ENCODE results near the gene SIVA1.

Gene SIVA1

DNA sequence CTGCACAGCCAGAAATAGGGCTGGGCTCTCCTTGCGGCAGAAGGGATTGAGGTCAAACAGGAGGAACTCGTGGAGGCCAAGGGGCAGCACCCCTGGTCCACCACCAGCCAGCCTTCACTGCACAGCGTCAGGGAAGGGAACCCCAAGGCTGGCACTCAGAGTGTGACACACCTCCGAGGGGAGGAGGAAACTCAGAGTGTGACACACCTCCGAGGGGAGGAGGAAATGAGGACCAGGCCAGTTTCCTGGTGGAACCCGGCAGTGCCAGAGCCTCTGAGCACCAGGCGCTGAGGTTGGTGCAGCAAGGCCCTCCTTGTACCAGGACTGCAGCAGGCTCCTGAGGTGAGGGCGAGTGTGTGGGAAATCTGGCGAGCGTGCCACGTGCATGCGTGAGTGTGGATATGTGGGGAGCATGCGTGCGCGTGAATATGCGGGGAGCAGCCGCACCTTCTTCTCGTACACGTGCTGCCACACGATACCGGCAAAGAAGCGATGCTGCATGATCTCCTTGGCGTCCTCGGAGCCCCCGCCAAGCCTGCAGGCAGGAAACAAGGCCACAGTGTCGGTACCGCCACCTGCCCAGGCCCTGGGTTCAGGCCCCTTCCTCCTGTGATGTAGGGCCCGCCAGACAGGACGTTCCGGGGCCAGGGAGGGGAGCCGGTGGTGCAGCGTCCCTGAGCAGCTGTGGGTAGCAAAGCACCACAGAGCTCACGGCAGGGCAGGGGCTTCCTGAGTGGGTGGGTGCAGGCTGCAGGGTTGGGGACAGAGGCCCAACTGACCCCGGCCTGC lies 19.2 kb downstream of the SIVA1 start:
- no peak for DNase-seq (ENCODE audit: low read depth)

DNA sequence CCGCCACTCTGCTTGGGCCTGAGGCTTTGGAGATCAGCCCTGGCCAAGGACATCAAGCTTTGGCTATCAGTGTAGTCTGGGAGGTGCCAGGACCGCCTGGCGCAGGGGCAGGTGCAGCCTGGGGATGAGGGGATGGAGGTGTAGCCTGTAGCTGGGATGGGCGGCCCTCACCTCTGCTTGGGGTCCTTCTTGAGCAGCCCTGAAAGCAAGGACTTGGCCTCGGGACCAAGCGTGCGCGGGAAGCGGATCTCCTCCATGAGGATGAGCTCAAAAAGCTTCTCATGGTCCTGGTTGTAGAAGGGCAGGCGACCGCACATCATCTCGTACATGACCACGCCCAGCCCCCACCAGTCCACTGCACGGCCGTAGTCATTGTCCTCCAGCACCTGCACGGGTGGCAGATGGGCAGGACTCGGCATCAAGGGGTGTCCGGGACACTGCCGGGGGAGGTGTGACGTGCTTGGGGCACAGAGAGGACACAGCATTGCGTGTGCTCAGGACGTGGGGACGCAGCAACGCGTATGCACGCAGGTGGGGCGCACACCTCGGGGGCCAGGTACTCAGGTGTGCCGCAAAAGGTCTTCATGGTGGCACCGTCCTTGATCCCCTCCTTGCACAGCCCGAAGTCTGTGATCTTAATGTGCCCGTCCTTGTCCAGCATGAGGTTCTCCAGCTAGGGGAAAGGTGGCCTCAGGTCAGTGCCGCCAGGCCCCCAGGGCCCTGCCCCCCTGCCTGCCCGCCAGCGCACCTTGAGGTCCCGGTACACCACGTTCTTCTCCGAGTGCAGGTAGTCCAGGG lies 20.0 kb downstream of the SIVA1 start:
- DNase-seq (ENCODE audit: low read depth), result no peak

- DNase-seq (ENCODE audit: low read depth), result no peak
Measured at GRCh38 chr14:104773505-104774452, 20.8 kb downstream of the SIVA1 start.

- DNase-seq (ENCODE audit: low read depth), result no peak
Measured at GRCh38 chr14:104774453-104775072, 21.6 kb downstream of the SIVA1 start.

DNA sequence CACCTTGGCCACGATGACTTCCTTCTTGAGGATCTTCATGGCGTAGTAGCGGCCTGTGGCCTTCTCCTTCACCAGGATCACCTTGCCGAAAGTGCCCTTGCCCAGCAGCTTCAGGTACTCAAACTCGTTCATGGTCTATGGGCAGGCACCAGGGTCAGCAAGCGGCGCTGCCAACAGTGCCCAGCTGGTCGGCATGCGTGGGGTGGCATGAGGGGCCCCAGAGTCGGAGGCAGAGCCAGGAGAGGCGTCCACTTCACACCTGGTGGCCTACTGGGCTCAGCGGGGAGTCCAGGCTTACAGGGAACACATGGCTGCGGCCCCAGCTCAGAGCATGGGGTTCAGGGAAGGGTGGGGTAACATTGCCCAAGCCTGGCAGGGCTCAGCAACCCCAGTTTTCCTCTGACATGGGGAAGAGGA lies 22.1 kb downstream of the SIVA1 start:
- DNase-seq (ENCODE audit: low read depth), result no peak

DNA sequence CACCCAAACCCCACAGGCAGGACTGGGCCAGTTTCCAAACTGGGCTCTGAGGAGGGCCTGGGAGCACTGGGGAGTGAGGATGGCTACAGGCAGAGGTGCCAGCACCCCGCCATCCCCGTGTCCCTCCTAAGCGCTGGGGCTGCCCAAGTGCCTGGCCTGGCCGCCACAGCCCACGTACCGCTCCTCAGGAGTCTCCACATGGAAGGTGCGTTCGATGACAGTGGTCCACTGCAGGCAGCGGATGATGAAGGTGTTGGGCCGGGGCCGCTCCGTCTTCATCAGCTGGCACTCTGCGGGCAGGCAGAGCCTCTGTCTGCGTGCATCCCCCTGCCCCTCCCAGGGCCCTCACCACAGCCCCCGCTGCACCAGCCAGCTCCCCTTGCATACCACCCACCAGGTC lies 23.5 kb downstream of the SIVA1 start:
- DNase-seq (ENCODE audit: low read depth), result no peak

DNA sequence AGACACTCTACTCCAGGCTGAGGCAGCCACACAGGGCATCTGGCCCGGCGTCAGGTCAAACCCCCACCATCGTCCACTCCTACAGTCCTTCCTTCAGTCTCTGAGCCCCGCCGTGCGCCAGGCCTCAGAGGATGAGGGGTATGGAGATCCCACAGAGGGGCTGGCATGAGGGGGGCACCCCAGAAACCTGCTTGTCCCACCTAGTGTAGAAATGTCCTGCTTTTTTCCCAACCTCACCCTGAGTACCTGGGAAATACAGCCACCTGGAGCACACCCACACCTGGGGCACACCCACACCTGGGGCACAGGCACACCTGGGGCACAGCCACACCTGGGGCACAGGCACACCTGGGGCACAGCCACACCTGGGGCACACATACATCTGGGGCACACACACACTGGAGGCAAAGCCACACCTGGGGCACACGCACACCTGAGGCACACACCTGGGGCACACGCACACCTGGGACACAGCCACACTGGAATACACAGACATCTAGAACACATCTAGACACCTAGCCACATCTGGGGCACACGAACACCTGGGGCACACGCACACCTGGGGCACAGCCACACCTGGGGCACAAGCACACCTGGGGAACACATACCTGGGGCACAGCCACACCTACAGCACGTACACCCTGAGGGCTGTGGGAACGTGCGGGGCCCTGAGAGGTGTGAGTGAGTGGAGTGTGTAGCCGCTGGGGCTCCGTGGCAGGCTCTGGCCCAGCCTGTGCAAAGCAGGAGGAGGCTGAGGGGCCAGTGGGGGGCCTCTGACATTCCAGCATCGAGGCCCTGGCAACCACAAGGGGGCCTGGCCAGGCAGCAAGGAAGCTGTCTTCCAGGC lies 24.2 kb downstream of the SIVA1 start:
- no peak for DNase-seq (ENCODE audit: low read depth)

GRCh38 chr14:104777808-104778249 lies 24.9 kb downstream of the SIVA1 start:
- DNase-seq (ENCODE audit: low read depth), result no peak

DNA sequence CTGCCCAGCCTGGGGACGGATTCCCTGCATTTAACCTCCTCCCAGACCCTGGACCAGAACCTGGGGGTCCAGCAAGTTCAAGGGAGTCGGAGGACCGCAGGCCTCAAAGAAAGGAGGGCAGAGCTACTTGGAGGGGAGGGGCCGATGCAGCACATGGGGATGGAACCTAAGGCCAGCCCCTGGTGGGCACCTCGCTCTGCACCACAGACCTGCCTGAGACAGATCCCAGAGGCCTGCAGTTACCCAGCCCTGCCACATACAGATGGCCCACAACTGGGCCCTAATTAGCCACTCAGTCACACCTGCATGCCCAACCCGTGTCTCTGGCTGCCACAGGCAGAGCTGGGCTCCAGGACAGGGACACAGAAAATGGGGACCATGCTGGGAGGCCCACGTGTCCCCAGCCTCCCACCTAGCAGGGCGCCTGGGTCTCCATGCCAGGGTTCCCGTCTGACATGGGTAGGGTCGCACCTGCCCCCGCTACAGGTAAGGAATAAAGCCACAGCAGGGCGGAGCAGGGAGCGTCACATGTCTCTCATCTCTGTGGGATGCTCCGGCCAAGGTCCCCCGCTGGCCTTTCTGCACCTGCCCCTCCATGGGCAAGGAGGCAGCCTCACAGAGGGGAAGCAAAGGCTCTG lies 25.9 kb downstream of the SIVA1 start:
- no peak for DNase-seq (ENCODE audit: low read depth)

DNA sequence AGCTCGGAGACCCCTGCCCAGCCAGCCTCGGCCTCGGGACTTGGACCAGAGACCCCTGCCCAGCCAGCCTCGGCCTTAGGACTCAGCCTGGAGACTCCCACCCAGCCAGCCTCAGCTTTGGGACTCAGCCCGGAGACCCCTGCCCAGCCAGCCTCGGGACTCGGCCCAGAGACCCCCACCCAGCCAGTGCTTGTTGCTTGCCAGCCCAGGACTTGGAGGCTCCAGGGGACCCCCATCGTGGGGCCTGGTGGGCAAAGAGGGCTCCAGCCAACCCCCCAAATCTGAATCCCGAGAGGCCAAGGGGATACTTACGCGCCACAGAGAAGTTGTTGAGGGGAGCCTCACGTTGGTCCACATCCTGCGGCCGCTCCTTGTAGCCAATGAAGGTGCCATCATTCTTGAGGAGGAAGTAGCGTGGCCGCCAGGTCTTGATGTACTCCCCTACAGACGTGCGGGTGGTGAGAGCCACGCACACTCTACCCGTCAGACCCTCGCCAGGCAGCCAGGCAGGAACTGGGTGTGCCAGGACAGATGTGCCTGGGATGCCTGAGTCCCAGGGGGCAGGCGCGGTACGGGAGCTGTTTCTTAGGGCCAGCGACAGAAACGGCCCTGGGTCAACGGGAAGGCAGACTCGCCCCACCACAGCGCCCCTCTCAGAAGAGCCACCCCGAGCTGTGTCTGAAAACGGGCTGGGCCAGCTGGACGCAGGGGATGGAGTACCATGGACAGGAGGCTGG lies 27.0 kb downstream of the SIVA1 start:
- DNase-seq (ENCODE audit: low read depth), result no peak

DNA sequence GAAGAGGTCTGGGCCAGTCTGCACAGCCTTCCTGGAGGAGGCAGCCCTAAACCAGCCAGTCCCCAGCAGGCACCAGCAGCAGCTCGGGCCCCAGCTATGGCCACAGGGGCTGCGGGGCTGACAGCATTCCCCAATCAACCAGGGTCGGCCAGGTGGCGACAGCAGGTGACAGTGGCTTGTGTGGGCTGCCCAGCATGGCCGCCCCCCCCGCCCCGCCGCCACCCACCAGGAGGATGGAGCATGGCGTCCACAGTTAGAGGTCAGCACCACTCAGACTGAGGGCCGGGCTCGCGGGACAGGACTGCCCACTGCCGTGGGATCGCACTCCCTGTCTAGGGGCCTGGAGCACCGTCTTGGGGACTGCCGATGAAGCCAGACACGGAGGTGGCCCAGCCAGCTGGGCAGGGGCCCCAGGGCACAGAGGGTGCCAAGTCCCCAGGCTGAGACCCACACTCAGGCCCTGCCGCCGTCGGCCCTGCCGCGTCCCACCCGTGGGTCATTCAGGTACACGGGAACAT lies 27.6 kb downstream of the SIVA1 start:
- DNase-seq (ENCODE audit: low read depth), result no peak

DNA sequence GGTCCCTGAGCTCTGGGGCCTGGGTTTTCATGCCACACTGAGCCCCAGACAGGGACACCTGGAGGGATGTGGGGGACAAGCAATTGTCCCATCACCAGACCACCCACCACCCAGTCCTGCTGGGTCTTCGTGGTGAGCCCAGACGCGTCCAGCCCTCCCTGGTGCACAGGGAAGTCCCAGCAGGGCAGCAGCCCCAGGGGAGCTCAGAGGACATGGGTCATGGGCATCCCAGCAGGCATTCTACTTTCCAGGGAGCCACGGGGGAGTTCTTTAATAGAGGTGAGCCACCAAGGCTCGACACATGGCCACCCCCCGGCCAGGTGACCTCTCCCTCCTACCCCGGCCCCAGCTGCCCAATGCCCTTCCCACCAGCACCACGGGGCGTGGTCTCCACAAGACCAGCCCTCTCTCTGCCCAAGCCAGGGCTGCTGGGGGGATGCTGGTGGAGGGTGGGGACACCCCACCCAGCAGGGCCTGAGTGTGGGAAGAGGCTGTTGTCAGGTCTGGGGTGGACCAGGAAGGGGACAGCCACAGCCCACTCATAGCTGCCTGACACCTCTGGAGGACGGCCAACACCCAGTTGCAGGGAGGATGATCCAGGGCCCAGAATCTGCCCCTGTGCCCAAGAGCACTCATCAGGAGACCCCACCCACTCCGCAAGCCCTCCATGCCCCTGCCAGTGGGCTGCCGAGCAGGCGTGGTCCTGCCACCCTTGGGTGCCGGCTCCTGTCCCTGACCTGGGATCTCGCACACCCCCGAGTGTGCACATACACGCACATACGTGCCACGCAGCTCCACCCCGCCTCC lies 28.5 kb downstream of the SIVA1 start:
- no peak for DNase-seq (ENCODE audit: low read depth)

GRCh38 chr14:104782086-104782807 lies 29.3 kb downstream of the SIVA1 start:
- no peak for DNase-seq (ENCODE audit: low read depth)

DNA sequence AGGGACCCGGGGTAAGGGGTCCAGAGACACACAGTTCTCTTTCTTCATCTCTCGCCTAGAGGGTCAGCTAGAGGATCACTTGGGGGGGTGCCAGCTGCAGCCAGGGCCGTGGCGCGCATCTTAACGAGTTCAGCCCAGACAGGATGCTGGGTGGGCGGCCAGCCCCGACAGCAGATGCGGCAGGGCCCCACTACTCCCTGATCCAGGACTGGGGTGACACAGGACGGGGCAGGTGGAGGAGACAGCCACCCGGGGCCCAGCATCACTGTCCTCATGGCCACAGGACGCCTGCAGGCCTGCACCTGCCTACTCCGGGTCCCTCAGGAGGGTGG lies 29.8 kb downstream of the SIVA1 start:
- DNase-seq (ENCODE audit: low read depth), result no peak

- no peak for DNase-seq (ENCODE audit: low read depth)
Measured at GRCh38 chr14:104783484-104784217, 30.7 kb downstream of the SIVA1 start.

- no peak for DNase-seq (ENCODE audit: low read depth)
Measured at GRCh38 chr14:104784218-104784568, 31.2 kb downstream of the SIVA1 start.
